Dendritic cell treated with granulocyte-macrophage colony-stimulating factor and Interleukin-4, amounts not matched to agents 40 ng/mL and 50 ng/mL, for 4 days (primary cell): Measurements from ENCODE around the gene ENTR1.

Source experiments
- H3K27ac Mint-ChIP-seq: one replicate; pipeline ENCODE4 v1.8.0; 2022; ENCODE audit warnings: mild to moderate bottlenecking, mixed read lengths
- H3K27me3 Mint-ChIP-seq: one replicate; pipeline ENCODE4 v1.8.0; 2022; ENCODE audit warnings: mild to moderate bottlenecking, mixed read lengths
- H3K36me3 Mint-ChIP-seq: one replicate; pipeline ENCODE4 v1.8.0; 2022; ENCODE audit warnings: low read depth, mixed read lengths
- H3K4me1 Mint-ChIP-seq: one replicate; pipeline ENCODE4 v1.8.0; 2022; ENCODE audit warnings: low read depth, mixed read lengths
- H3K4me3 Mint-ChIP-seq: one replicate; pipeline ENCODE4 v1.8.0; 2022; ENCODE audit warnings: mild to moderate bottlenecking, moderate library complexity, mixed read lengths
- H3K9me3 Mint-ChIP-seq: one replicate; pipeline ENCODE4 v1.8.0; 2022; ENCODE audit warnings: mixed read lengths
- intact Hi-C: fragments of 100-400 bp; cut with micrococcal nuclease; formaldehyde crosslinking; loops from one replicate; pipeline ENCODE4 v1.15.0; 2022

Gene ENTR1

GRCh38 chr9:136443687-136444086, 33.3 kb upstream of the ENTR1 start:
- Mint-ChIP-seq H3K9me3 (no peaks in the 10 kb centered on the region), H3K4me3 (no peak overlapping the region), H3K4me1 (no peaks in the 10 kb centered on the region), H3K36me3 (peaks cover 82% of the 10 kb centered on the region), H3K27ac (no peak overlapping the region), H3K27me3 (peaks cover 2% of the 10 kb centered on the region)
- intact Hi-C loops, result no loop called here

DNA sequence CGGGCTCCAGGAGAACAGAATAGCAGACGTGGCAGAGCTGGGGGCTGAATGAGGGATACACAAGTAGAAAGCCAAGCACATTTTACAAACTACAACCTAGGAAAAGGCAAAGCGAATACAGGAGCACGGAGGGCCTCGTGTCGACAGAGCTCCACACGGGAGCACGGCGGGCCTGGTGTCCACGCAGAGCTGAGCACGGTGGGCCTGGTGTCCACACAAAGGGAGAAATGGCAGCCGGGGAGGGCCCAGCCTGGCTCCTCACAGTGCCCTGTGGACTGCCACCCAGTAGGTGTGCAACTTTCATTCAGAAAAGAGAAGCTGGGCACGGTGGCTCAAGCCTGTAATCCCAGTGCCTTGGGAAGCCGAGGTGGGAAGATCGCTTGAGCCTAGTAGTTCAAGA, 32.7 kb upstream of the ENTR1 start:
- Mint-ChIP-seq H3K27me3 (peaks cover 3% of the 10 kb centered on the region), H3K4me3 (no peak overlapping the region), H3K36me3 (peaks cover 76% of the 10 kb centered on the region), H3K9me3 (no peaks in the 10 kb centered on the region), H3K27ac (no peak overlapping the region), H3K4me1 (peaks cover 5% of the 10 kb centered on the region)
- intact Hi-C loops, result no loop called here

- H3K27ac Mint-ChIP-seq, result no peak overlapping the region
- H3K36me3 Mint-ChIP-seq, result peaks cover 75% of the 10 kb centered on the region
Measured at GRCh38 chr9:136442265-136442664, 31.9 kb upstream of the ENTR1 start.

GRCh38 chr9:136441681-136442245, 31.3 kb upstream of the ENTR1 start:
- Mint-ChIP-seq H3K4me1 (peaks cover 18% of the 10 kb centered on the region), H3K27ac (no peak overlapping the region), H3K4me3 (no peak overlapping the region), H3K9me3 (no peaks in the 10 kb centered on the region), H3K36me3 (peaks cover 75% of the 10 kb centered on the region), H3K27me3 (peaks cover 3% of the 10 kb centered on the region)
- intact Hi-C loops, result no loop called here

More at GRCh38 chr9:136442265-136442664, 31.9 kb upstream of the ENTR1 start:
- Mint-ChIP-seq H3K27me3 (peaks cover 3% of the 10 kb centered on the region), H3K4me3 (no peak overlapping the region), H3K4me1 (peaks cover 13% of the 10 kb centered on the region), H3K9me3 (no peaks in the 10 kb centered on the region)
- intact Hi-C loops, result no loop called here

- H3K9me3 Mint-ChIP-seq, result no peaks in the 10 kb centered on the region
- intact Hi-C loops, result no loop called here
- H3K27ac Mint-ChIP-seq, result no peak overlapping the region
- H3K27me3 Mint-ChIP-seq, result peaks cover 3% of the 10 kb centered on the region
- H3K4me1 Mint-ChIP-seq, result peaks cover 23% of the 10 kb centered on the region
- peaks cover 74% of the 10 kb centered on the region for H3K36me3 Mint-ChIP-seq
- no peak overlapping the region for H3K4me3 Mint-ChIP-seq
Measured at GRCh38 chr9:136441191-136441680, 30.8 kb upstream of the ENTR1 start.

DNA sequence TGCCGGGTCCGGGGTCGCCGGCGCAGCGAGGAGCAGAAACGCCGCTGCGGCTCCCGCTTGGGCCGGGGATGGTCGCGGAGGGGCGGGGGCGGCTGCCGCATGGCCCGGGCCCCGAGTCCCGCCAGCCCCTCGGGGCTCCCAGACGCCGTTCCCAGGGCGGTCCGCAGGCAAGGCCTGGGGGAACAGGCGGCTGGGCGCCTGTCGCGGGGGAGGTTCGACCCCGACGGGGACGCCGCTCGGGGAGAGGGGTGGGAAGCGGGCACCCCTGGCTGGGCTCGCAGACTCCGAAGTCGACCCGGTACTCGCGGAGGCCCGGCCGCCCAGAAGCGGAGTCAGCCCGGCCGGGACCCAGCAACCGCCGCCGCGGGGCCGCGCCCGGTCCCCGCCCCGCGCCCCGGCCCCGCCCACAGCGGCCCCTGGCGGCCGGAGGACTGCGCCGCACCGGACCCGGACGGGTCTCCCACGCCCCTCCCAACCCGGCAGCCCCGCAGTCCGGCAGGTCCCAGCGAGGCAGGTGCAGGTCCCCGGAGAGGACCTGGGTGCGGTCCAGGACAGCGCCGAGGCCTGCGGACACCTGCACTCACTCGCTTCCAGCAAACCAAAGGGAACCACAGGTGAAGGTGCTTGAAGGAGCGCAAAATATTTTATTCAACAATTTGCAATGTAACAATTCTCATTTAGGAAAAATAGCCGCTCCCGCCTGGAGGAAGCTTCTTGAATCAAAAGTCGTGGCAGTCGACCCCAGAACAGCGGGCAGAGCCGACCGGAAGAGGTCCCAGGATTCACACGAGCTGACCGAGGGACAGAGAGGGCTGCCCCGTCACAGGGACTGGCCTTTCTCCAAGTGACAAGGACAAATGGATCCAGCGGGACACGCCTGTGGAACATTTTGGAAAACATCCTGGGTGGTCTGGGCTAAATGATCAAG, 29.3 kb upstream of the ENTR1 start, which contains the start of gene INPP5E:
INPP5E (minus strand) TSS at position 365 of the 928 bp plus-strand sequence. CDS start 426 bp downstream, outside the sequence.
- no peaks in the 10 kb centered on the region for H3K9me3 Mint-ChIP-seq
- H3K4me3 Mint-ChIP-seq, result peak within 1 kb of the TSS; percentile 76
- H3K27ac Mint-ChIP-seq, result peak within 1 kb of the TSS; percentile 60
- peaks cover 29% of the 10 kb centered on the region for H3K4me1 Mint-ChIP-seq
- peaks cover 73% of the 10 kb centered on the region for H3K36me3 Mint-ChIP-seq
- H3K27me3 Mint-ChIP-seq, result peaks cover 3% of the 10 kb centered on the region
- intact Hi-C loops, result no loop called here

GRCh38 chr9:136438548-136439480, 28.4 kb upstream of the ENTR1 start:
- H3K4me3 Mint-ChIP-seq, result peak overlapping the region; percentile 76
- peaks cover 29% of the 10 kb centered on the region for H3K4me1 Mint-ChIP-seq
- H3K9me3 Mint-ChIP-seq, result no peaks in the 10 kb centered on the region
- intact Hi-C loops, result no loop called here
- peak overlapping the region; percentile 60 for H3K27ac Mint-ChIP-seq
- H3K27me3 Mint-ChIP-seq, result peaks cover 3% of the 10 kb centered on the region
- peaks cover 73% of the 10 kb centered on the region for H3K36me3 Mint-ChIP-seq

DNA sequence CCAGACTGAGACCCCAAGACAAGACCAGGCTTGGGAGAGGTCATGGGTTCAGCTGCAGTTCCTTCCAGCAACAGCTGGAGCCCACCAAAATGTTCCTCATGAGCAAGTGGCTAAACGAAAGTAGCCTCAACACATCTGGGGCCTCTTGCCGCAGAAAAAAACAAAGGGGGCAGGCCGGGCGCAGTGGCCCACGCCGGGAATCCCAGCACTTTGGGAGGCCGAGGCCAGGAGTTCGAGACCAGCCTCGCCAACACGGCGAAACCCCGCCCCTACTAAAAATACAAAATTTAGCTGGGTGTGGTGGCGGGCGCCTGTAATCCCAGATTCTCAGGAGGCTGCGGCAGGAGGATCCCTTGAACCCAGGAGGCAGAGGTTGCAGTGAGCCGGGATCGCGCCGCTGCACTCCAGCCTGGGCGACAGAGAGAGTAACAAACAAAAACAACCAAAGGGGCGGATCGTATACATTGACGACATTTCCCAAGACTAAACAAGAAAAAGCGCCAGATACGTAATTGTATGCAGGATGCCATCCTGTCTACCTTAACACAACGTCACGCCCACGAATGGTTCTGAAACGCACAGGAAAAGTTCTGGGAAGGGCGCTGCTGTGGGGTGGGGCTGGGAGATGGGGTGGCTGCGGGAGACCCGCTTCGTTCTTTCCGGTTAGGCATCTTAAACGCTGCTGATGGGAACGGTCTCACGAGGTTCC, 27.6 kb upstream of the ENTR1 start:
- peaks cover 73% of the 10 kb centered on the region for H3K36me3 Mint-ChIP-seq
- peaks cover 29% of the 10 kb centered on the region for H3K4me1 Mint-ChIP-seq
- H3K4me3 Mint-ChIP-seq, result peak overlapping the region; percentile 76
- no peaks in the 10 kb centered on the region for H3K9me3 Mint-ChIP-seq
- H3K27me3 Mint-ChIP-seq, result peaks cover 3% of the 10 kb centered on the region
- intact Hi-C loops, result no loop called here
- peak overlapping the region; percentile 60 for H3K27ac Mint-ChIP-seq

DNA sequence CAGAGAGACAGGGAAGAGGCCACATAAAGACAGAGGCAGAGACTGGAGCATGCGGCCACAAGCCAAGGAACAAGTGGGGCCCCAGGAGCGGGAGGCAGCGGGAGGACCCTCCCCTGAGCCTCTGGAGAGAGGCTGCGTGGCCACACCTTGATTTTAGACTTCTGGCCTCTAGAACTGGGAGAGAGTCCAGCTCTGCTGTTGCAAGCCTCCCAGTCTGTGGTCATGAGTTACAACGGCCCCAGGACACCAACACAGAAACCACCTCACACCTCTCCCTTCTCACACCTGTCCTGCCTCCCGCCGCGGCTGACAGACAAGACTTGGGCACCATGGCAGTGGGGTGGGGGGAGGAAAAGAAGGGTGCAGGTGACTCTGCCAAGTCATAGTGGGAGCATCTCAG, 27.0 kb upstream of the ENTR1 start:
- Mint-ChIP-seq H3K9me3 (no peaks in the 10 kb centered on the region), H3K27ac (peak overlapping the region; percentile 60), H3K36me3 (peaks cover 73% of the 10 kb centered on the region), H3K4me1 (peaks cover 29% of the 10 kb centered on the region), H3K4me3 (peak overlapping the region; percentile 76), H3K27me3 (peaks cover 3% of the 10 kb centered on the region)
- intact Hi-C loops, result no loop called here

- peaks cover 69% of the 10 kb centered on the region for H3K36me3 Mint-ChIP-seq
- intact Hi-C loops, result no loop called here
Measured at GRCh38 chr9:136436055-136436634, 25.7 kb upstream of the ENTR1 start.

GRCh38 chr9:136434580-136435169, 24.3 kb upstream of the ENTR1 start:
- H3K36me3 Mint-ChIP-seq, result peaks cover 77% of the 10 kb centered on the region
- no peak overlapping the region for H3K4me3 Mint-ChIP-seq
- peaks cover 29% of the 10 kb centered on the region for H3K4me1 Mint-ChIP-seq
- intact Hi-C loops, result no loop called here
- H3K27me3 Mint-ChIP-seq, result peaks cover 3% of the 10 kb centered on the region
- H3K9me3 Mint-ChIP-seq, result no peaks in the 10 kb centered on the region
- no peak overlapping the region for H3K27ac Mint-ChIP-seq

More at GRCh38 chr9:136436055-136436634, 25.7 kb upstream of the ENTR1 start:
- Mint-ChIP-seq H3K9me3 (no peaks in the 10 kb centered on the region), H3K27me3 (peaks cover 3% of the 10 kb centered on the region), H3K4me3 (no peak overlapping the region), H3K4me1 (peaks cover 29% of the 10 kb centered on the region), H3K27ac (no peak overlapping the region)

DNA sequence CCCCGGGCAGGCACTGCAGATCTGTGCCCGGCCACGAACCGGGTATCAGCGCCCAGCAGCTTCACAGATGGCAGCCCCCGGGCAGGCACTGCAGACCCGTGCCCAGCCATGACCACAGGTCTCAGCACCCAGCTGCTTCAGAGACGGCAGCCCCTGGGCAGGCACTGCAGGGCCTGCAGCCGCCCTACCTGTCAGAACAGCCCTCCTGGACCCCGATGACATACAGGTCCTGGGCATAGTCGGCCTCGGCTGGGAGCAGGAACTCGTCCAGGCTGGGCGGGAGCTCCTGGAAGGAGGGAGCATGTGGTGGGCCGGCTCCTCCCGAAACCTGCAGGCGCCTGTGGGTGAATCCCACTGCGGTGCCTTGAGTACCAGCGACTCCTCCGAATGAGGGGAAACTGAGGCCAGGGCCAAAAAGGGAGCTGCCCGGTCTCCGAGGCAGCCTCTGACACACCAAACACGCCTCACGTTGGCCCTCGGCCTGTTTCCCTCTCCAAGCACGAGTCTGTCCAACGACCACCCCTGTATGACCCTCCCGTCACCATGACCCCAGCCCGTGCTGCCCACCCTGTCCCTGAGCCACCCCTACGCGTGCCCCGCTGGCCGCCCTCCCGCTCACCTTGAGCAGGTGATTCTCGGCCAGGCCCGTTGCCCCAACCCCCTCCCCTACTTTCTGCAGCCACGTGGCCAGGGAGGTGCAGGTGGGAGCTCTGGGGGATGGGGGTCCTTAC, 23.6 kb upstream of the ENTR1 start:
- H3K27ac Mint-ChIP-seq, result no peak overlapping the region
- peaks cover 83% of the 10 kb centered on the region for H3K36me3 Mint-ChIP-seq
- H3K27me3 Mint-ChIP-seq, result peaks cover 3% of the 10 kb centered on the region
- H3K4me1 Mint-ChIP-seq, result peaks cover 29% of the 10 kb centered on the region
- no peaks in the 10 kb centered on the region for H3K9me3 Mint-ChIP-seq
- intact Hi-C loops, result no loop called here
- H3K4me3 Mint-ChIP-seq, result no peak overlapping the region
